Measurements from ENCODE around the gene OAS3.

- TF ChIP-seq, protein P1, sequence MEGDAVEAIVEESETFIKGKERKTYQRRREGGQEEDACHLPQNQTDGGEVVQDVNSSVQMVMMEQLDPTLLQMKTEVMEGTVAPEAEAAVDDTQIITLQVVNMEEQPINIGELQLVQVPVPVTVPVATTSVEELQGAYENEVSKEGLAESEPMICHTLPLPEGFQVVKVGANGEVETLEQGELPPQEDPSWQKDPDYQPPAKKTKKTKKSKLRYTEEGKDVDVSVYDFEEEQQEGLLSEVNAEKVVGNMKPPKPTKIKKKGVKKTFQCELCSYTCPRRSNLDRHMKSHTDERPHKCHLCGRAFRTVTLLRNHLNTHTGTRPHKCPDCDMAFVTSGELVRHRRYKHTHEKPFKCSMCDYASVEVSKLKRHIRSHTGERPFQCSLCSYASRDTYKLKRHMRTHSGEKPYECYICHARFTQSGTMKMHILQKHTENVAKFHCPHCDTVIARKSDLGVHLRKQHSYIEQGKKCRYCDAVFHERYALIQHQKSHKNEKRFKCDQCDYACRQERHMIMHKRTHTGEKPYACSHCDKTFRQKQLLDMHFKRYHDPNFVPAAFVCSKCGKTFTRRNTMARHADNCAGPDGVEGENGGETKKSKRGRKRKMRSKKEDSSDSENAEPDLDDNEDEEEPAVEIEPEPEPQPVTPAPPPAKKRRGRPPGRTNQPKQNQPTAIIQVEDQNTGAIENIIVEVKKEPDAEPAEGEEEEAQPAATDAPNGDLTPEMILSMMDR (IDR thresholded peaks at IDR 0.05) = no peak
- no peak for TF ChIP-seq POLR2A (IDR thresholded peaks at IDR 0.05)
Measured at GRCh38 chr12:112986291-112986800, 48.1 kb downstream of the OAS3 start.

Data from testis (tissue), 2 donors.